Endothelial cell of umbilical vein (primary cell): ENCODE data around the gene ZNF222. TPM values are rescaled to one million over a fixed set of nuclear protein-coding genes. Genes with fewer than 3 reads are reported as not detected.

Source experiments
- BruUV-seq: library from RNA; stranded (reverse); fragments of 400-500 nt; replicated peaks from 2 replicates; lab custom pipeline; 2021; lab: Mats Ljungman, UMichigan
- CTCF ChIA-PET: fragments of 300-600, 350-600 bp; sonication (Branson Sonifier 250); formaldehyde crosslinking; loops from one replicate; lab custom pipeline; 2021; ENCODE audit warnings: antibody characterized with exemption, inconsistent platforms; lab: Charles Lee
- POLR2A ChIA-PET: fragments of 300-600, 350-600 bp; sonication (Branson Sonifier 250); formaldehyde crosslinking; loops from one replicate; lab custom pipeline; 2021; ENCODE audit warnings: antibody characterized with exemption, inconsistent platforms; lab: Charles Lee
- DNase-seq: peaks from one replicate; pipeline ENCODE4 v3.0.0-alpha.2; 2011; ENCODE audit warnings: low read depth, low spot score
- FAIRE-seq: peaks from 2 replicates; lab custom pipeline; 2011; peaks lifted over from hg19 to GRCh38; lab: Jason Lieb, UNC
- H2AFZ ChIP-seq: 2 replicates; pipeline ENCODE4 v1.6.0; 2012; ENCODE audit warnings: low read depth, low read length, control low read depth, inconsistent platforms
- H3K27ac ChIP-seq: 2 replicates; pipeline ENCODE4 v1.5.1; 2011; ENCODE audit warnings: low read depth, mild to moderate bottlenecking, control low read depth, low read length, moderate library complexity; ENCODE audit not compliant: insufficient read depth
- H3K27me3 ChIP-seq, 2 experiments: 2 replicates each; pipeline versions ENCODE4 v1.6.0 to v1.6.1; 2011; ENCODE audit warnings: low read length in 2 of 2, mixed read lengths in 1 of 2; ENCODE audit not compliant: control insufficient read depth in 2 of 2, insufficient read depth in 2 of 2
- H3K36me3 ChIP-seq, 2 experiments: 2 replicates in 1 of 2; 3 replicates in 1 of 2; pipeline ENCODE4 v1.5.1; 2011; ENCODE audit warnings: low read length in 2 of 2, mild to moderate bottlenecking in 1 of 2, moderate library complexity in 1 of 2; ENCODE audit not compliant: control insufficient read depth in 2 of 2, insufficient read depth in 2 of 2; ENCODE audit errors: extremely low read depth in 1 of 2
- H3K4me1 ChIP-seq: 3 replicates; pipeline ENCODE4 v1.5.1; 2011; ENCODE audit warnings: mild to moderate bottlenecking, low read length; ENCODE audit not compliant: control insufficient read depth, insufficient read depth; ENCODE audit errors: extremely low read depth
- H3K4me2 ChIP-seq: 2 replicates; pipeline ENCODE4 v1.6.1; 2011; ENCODE audit warnings: low read length, control low read depth, mixed read lengths; ENCODE audit not compliant: insufficient read depth
- H3K4me3 ChIP-seq, 3 experiments: fragments of 200-600 bp in 1 of 3; sonication (generic), shearing (Covaris generic) in 1 of 3; replicated peaks in 1 of 3; 2 replicates each; pipeline ENCODE4 v1.5.1; 2011 to 2016; ENCODE audit warnings: control low read depth in 3 of 3, low read length in 3 of 3, mild to moderate bottlenecking in 2 of 3, inconsistent platforms in 1 of 3, low read depth in 1 of 3, moderate library complexity in 1 of 3; ENCODE audit not compliant: insufficient read depth in 1 of 3
- H3K79me2 ChIP-seq: 2 replicates; pipeline ENCODE4 v1.6.0; 2012; ENCODE audit warnings: low read length, inconsistent platforms; ENCODE audit not compliant: control insufficient read depth, insufficient read depth
- H3K9ac ChIP-seq: replicated peaks from 2 replicates; pipeline ENCODE3; 2011; ENCODE audit warnings: low read length, control low read depth; ENCODE audit not compliant: insufficient read depth; ENCODE audit errors: extremely low read depth
- H3K9me1 ChIP-seq: replicated peaks from 3 replicates; pipeline ENCODE4 v1.6.0; 2011; ENCODE audit warnings: mild to moderate bottlenecking, low read length; ENCODE audit not compliant: control insufficient read depth, insufficient read depth; ENCODE audit errors: extremely low read depth
- H3K9me3 ChIP-seq: replicated peaks from 2 replicates; pipeline ENCODE4 v1.5.1; 2012; ENCODE audit warnings: low read length, inconsistent platforms; ENCODE audit not compliant: control insufficient read depth, insufficient read depth
- H4K20me1 ChIP-seq: replicated peaks from 2 replicates; pipeline ENCODE3; 2011; ENCODE audit warnings: mild to moderate bottlenecking, low read length; ENCODE audit not compliant: control insufficient read depth, insufficient read depth; ENCODE audit errors: extremely low read depth
- CTCF ChIP-seq, 2 donors: IDR thresholded peaks; 1 replicate in 1 of 2; 2 replicates in 1 of 2; pipeline ENCODE4 v1.5.1; 2011; ENCODE audit warnings: low read length in 2 of 2, mild to moderate bottlenecking in 2 of 2, moderate library complexity in 2 of 2, control low read depth in 1 of 2, inconsistent platforms in 1 of 2, low read depth in 1 of 2; ENCODE audit not compliant: insufficient read depth in 1 of 2; ENCODE audit errors: extremely low read depth in 1 of 2
- EZH2 ChIP-seq: IDR thresholded peaks from 2 replicates; pipeline ENCODE4 v1.6.1; 2012; ENCODE audit warnings: borderline replicate concordance, low read depth, mild to moderate bottlenecking, moderate library complexity, low read length, inconsistent platforms; ENCODE audit not compliant: severe bottlenecking
- FOS ChIP-seq: IDR thresholded peaks from 2 replicates; pipeline ENCODE4 v1.6.1; 2011; ENCODE audit warnings: mild to moderate bottlenecking, low read length, moderate library complexity, borderline replicate concordance; ENCODE audit not compliant: insufficient read depth
- GATA2 ChIP-seq: IDR thresholded peaks from 2 replicates; pipeline ENCODE4 v1.7.0; 2011; ENCODE audit warnings: low read depth, mild to moderate bottlenecking, moderate library complexity, mixed read lengths, low read length; ENCODE audit not compliant: insufficient read length, insufficient read depth
- JUN ChIP-seq: IDR thresholded peaks from 2 replicates; pipeline ENCODE4 v1.6.1; 2011; ENCODE audit warnings: borderline replicate concordance, low read depth; ENCODE audit not compliant: insufficient read length, insufficient read depth
- MAX ChIP-seq: IDR thresholded peaks from 2 replicates; pipeline ENCODE4 v1.6.1; 2011; ENCODE audit not compliant: insufficient read depth, insufficient read length
- MYC ChIP-seq: IDR thresholded peaks from one replicate; pipeline ENCODE4 v1.6.1; 2011; ENCODE audit warnings: mild to moderate bottlenecking, low read depth, low read length
- POLR2A ChIP-seq: IDR thresholded peaks from 2 replicates; pipeline ENCODE4 v1.6.1; 2012; ENCODE audit warnings: low read depth, mild to moderate bottlenecking, control low read depth, low read length
- POLR2AphosphoS5 ChIP-seq: IDR thresholded peaks from 2 replicates; pipeline ENCODE4 v1.6.1; 2012; ENCODE audit warnings: low read depth, mild to moderate bottlenecking, control low read depth, low read length, moderate library complexity; ENCODE audit not compliant: insufficient read depth
- dilution Hi-C: fragments of 300-500 bp; cut with MboI; formaldehyde crosslinking; loops from one replicate; pipeline ENCODE4 v1.15.0; 2019; ENCODE audit warnings: low sequenced_read_pairs; ENCODE audit not compliant: extremely low pct_ligation_motif_present
- intact Hi-C: fragments of 100-400 bp; cut with micrococcal nuclease; formaldehyde crosslinking; loops from one replicate; pipeline ENCODE4 v1.10.0; 2022
- polyA plus RNA-seq, 4 experiments: library from polyadenylated mRNA; depleted of rRNA in 3 of 4; stranded (reverse) in 3 of 4; unstranded in 1 of 4; fragments of >200 nt; gene quantifications; 2 replicates each; pipeline versions ENCODE4 v1.2.1 to v1.2.3, GENCODE V29; 2011 to 2012; ENCODE audit warnings: missing spikeins in 1 of 4
- total RNA-seq: library from RNA; stranded (reverse); gene quantifications from 2 replicates; pipeline ENCODE4 v1.2.3, GENCODE V29; 2021

Gene ZNF222
- total and polyA plus RNA-seq, 2 donors (not counting 3 experiments of a cell fraction or from before 2014, with no cell fraction given) = 2.2 to 5.2 TPM

DNA sequence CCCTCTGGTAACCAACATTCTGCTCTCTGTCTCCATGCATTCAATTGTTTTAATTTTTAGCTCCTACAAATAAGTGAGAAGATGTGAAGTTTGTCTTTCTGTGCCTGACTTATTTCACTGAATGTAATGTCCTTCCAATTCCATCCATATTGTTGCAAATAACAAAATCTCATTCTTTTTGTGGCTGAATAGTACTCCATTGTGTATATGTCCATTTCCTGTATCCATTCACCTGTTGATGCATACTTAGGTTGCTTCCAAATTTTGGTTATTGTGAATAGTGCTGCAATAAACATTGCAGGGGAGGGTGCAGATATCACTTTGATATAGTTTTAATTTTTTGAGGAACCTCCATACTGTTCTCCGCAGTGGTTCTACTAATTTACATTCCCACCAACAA is 44.2 kb downstream of the ZNF222 start:
- H3K36me3 ChIP-seq = peaks cover 5 to 9% of the 10 kb centered on the region in 2 experiments
- CTCF ChIA-PET = no interaction called here
- DNase-seq = no peak
- H3K27me3 ChIP-seq = no peaks in the 10 kb centered on the region
- POLR2A ChIA-PET = no interaction called here
- no peaks in the 10 kb centered on the region for H4K20me1 ChIP-seq
- peaks cover 8% of the 10 kb centered on the region for H3K9me3 ChIP-seq
- no peak overlapping the region for H3K4me3 ChIP-seq
- no peak for FAIRE-seq
- no peak overlapping the region for H2AFZ ChIP-seq
- no peak overlapping the region for H3K4me2 ChIP-seq
- H3K9me1 ChIP-seq = no peaks in the 10 kb centered on the region
- dilution Hi-C loops = no loop called here
- TF ChIP-seq POLR2A (no peak), FOS (no peak), GATA2 (no peak), MYC (no peak), CTCF (IDR thresholded peaks at IDR 0.05; ENCODE audit: extremely low read depth in 1 of 2, insufficient read depth in 1 of 2, low read depth in 1 of 2, low read length in 2 of 2) (no peak), MAX (no peak), POLR2AphosphoS5 (no peak), EZH2 (no peak), JUN (no peak)
- no TSS peak for BruUV-seq
- H3K4me1 ChIP-seq = peaks cover 10% of the 10 kb centered on the region
- no peak overlapping the region for H3K27ac ChIP-seq
- no peaks in the 10 kb centered on the region for H3K79me2 ChIP-seq
- intact Hi-C loops = no loop called here
- no peak overlapping the region for H3K9ac ChIP-seq
